RWPE2 (cell line): ENCODE results near the gene FABP1.

ENCODE experiments used
- ATAC-seq: fragments of 200-7000 bp; cut with Tn5 transposase; 3 replicates; pipeline ENCODE4 v1.9.1; 2021; ENCODE audit warnings: low read depth
- DNase-seq: peaks from one replicate; pipeline ENCODE4 v3.0.0-alpha.2; 2020; ENCODE audit warnings: low spot score
- H3K27ac ChIP-seq: fragments of 450-650 bp; 2 replicates; pipeline ENCODE4 v1.5.1; 2017; ENCODE audit warnings: mild to moderate bottlenecking; ENCODE audit not compliant: poor library complexity, severe bottlenecking
- H3K27me3 ChIP-seq: fragments of 250-450 bp; sonication (Bioruptor Pico); 2 replicates; pipeline ENCODE4 v1.5.1; 2021; ENCODE audit warnings: mild to moderate bottlenecking, moderate library complexity; ENCODE audit not compliant: insufficient read depth, poor library complexity, severe bottlenecking
- H3K36me3 ChIP-seq: fragments of 250-450 bp; sonication (Bioruptor Pico); 2 replicates; pipeline ENCODE4 v1.5.1; 2020; ENCODE audit warnings: low read depth, mild to moderate bottlenecking, moderate library complexity
- H3K4me1 ChIP-seq: fragments of 250-450 bp; sonication (Bioruptor Pico); 2 replicates; pipeline ENCODE4 v1.5.1; 2021; ENCODE audit warnings: mild to moderate bottlenecking, moderate library complexity; ENCODE audit not compliant: insufficient read depth, poor library complexity, severe bottlenecking
- H3K4me3 ChIP-seq: fragments of 250-450 bp; sonication (Bioruptor Pico); 2 replicates; pipeline ENCODE4 v1.5.1; 2021; ENCODE audit warnings: mild to moderate bottlenecking, moderate library complexity; ENCODE audit not compliant: severe bottlenecking
- H3K9me3 ChIP-seq: fragments of 250-450 bp; sonication (Bioruptor Pico); 2 replicates; pipeline ENCODE4 v1.5.1; 2021; ENCODE audit warnings: mild to moderate bottlenecking, moderate library complexity; ENCODE audit not compliant: severe bottlenecking
- TF ChIP-seq, protein P1 (sequence below): fragments of 450-650 bp; IDR thresholded peaks from one replicate; pipeline ENCODE4 v1.5.1; 2017; ENCODE audit warnings: mild to moderate bottlenecking, moderate library complexity; ENCODE audit not compliant: poor library complexity, severe bottlenecking

The FABP1 gene

DNA sequence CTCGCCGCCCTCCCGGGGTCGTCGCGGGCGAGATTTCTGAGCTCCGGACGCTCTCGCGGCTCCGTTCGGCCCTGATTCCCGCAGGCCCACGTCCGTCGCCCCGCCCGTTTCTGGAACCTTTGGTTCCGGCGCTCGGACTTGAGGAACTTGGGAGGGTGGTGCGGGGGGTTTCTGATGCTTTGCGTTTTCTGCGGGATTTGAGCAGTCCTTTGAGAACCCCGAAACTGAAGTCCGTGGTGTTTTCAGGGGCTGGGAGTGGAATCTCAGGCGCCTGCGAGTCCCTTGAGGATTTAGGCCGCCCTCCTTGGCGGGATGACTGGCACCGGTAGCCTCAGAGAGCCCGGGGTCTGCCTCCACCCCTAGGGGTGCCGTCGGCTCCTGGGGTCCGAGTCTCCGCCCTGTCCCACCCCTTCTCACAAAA, 42.6 kb upstream of the FABP1 start:
- peak; percentile 43; the same call in 2 of the 3 replicates for ATAC-seq
- Histone ChIP-seq H3K9me3 (no peaks in the 10 kb centered on the region), H3K27ac (no peak overlapping the region), H3K36me3 (no peaks in the 10 kb centered on the region), H3K27me3 (peaks cover 7% of the 10 kb centered on the region), H3K4me3 (peak overlapping the region; percentile 41), H3K4me1 (no peaks in the 10 kb centered on the region)
- TF ChIP-seq, protein P1, sequence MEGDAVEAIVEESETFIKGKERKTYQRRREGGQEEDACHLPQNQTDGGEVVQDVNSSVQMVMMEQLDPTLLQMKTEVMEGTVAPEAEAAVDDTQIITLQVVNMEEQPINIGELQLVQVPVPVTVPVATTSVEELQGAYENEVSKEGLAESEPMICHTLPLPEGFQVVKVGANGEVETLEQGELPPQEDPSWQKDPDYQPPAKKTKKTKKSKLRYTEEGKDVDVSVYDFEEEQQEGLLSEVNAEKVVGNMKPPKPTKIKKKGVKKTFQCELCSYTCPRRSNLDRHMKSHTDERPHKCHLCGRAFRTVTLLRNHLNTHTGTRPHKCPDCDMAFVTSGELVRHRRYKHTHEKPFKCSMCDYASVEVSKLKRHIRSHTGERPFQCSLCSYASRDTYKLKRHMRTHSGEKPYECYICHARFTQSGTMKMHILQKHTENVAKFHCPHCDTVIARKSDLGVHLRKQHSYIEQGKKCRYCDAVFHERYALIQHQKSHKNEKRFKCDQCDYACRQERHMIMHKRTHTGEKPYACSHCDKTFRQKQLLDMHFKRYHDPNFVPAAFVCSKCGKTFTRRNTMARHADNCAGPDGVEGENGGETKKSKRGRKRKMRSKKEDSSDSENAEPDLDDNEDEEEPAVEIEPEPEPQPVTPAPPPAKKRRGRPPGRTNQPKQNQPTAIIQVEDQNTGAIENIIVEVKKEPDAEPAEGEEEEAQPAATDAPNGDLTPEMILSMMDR = no peak
- no peak for DNase-seq

DNA sequence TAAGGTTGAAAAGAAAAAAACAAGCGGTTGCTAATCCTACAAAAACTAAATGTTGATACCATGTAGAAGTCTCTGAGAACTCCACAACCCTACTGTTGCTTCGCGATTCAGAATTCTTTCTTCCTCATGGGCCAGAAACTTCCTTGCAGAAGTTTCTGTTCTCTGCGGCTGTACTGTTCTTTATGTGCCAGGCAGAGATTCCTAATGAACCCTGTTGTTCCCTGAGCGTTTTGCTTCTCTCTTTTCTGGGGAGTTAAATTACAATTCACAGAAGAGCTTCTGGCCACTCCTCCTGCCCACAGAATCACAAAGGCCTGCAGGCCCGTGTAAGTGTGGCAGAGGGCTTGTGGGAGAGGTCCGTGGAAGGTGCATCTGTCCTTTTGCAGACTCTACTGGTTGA, 40.5 kb upstream of the FABP1 start:
- ATAC-seq (no peak), DNase-seq (no peak)
- peaks cover 7% of the 10 kb centered on the region for H3K27me3 ChIP-seq
- no peak overlapping the region for H3K4me3 ChIP-seq
- H3K9me3 ChIP-seq = no peaks in the 10 kb centered on the region
- H3K36me3 ChIP-seq = no peaks in the 10 kb centered on the region
- H3K27ac ChIP-seq = no peak overlapping the region
- TF ChIP-seq, protein P1 = no peak
- no peaks in the 10 kb centered on the region for H3K4me1 ChIP-seq

GRCh38 chr2:88167740-88168139, 39.9 kb upstream of the FABP1 start:
- H3K27ac ChIP-seq = no peak overlapping the region
- TF ChIP-seq, protein P1 = no peak
- H3K9me3 ChIP-seq = no peaks in the 10 kb centered on the region
- DNase-seq = no peak
- H3K4me3 ChIP-seq = no peak overlapping the region
- no peaks in the 10 kb centered on the region for H3K36me3 ChIP-seq
- no peaks in the 10 kb centered on the region for H3K4me1 ChIP-seq
- ATAC-seq = no peak
- H3K27me3 ChIP-seq = peaks cover 7% of the 10 kb centered on the region

DNA sequence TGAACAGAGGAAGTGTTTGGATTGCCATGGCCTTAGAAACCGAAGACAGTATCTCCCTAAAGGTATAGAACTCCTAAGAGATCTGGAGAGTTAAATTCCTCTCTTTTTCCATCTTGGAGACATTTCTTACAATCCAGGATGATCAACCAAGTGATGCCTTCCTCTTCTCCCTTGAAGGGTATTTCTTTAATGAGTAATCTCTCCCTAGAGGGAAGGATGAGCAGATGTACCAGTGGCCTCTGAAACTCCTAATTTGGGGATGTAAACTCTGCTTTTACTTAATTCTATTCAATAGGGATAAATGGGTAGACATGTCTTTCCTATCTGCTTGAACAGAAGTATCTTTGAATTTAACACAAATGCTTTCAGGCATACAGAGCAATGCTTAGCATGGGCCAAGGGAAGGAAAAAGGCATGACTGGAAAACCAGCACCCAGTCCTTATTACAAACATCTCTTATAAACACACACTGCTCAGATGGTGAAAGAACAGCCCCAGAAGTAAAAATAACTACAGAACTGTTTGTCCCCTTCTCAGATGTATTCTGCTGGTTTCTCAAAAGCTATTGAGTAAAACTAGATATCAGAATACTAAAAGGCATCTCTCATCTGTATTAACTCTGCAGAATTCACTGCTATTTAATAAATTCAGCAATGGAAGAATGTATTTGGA, 37.6 kb upstream of the FABP1 start:
- Histone ChIP-seq H3K36me3 (no peaks in the 10 kb centered on the region), H3K4me1 (no peaks in the 10 kb centered on the region), H3K27me3 (peaks cover under 1% of the 10 kb centered on the region), H3K9me3 (no peaks in the 10 kb centered on the region), H3K4me3 (no peak overlapping the region), H3K27ac (no peak overlapping the region)
- TF ChIP-seq, protein P1 = no peak
- no peak for ATAC-seq
- no peak for DNase-seq
